ENCODE measurements around the gene SLC22A8.

SLC22A8 gene

DNA sequence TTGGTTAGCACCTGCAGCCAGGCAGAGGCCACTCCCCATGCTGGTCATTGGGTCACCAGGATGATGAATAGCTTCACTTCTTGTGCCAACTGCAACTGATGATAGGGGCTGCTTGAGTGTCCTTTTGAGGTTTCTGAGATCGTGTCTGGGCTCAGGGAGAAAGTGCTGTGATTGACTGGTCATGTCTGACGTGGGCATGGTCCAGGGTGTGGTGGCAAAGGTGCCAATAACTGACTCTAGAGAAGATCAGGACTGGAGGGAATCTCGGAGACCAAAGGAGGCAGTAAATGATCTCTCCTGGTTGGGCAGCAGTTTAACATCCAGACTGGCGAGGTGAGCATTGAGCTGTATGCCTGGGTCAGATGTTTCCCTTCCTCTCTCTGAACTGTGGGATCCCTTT, 20.9 kb downstream of the SLC22A8 start:
- TF ChIP-seq, protein P1, sequence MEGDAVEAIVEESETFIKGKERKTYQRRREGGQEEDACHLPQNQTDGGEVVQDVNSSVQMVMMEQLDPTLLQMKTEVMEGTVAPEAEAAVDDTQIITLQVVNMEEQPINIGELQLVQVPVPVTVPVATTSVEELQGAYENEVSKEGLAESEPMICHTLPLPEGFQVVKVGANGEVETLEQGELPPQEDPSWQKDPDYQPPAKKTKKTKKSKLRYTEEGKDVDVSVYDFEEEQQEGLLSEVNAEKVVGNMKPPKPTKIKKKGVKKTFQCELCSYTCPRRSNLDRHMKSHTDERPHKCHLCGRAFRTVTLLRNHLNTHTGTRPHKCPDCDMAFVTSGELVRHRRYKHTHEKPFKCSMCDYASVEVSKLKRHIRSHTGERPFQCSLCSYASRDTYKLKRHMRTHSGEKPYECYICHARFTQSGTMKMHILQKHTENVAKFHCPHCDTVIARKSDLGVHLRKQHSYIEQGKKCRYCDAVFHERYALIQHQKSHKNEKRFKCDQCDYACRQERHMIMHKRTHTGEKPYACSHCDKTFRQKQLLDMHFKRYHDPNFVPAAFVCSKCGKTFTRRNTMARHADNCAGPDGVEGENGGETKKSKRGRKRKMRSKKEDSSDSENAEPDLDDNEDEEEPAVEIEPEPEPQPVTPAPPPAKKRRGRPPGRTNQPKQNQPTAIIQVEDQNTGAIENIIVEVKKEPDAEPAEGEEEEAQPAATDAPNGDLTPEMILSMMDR (IDR thresholded peaks at IDR 0.05; ENCODE audit: low read depth, low read length), result no peak
- no peak for DNase-seq (ENCODE audit: low read depth in 2 of 2)
- no peak overlapping the region for H3K4me3 ChIP-seq (replicated peaks in 1 of 2; ENCODE audit: low read depth in 2 of 2, low read length in 2 of 2)

DNA sequence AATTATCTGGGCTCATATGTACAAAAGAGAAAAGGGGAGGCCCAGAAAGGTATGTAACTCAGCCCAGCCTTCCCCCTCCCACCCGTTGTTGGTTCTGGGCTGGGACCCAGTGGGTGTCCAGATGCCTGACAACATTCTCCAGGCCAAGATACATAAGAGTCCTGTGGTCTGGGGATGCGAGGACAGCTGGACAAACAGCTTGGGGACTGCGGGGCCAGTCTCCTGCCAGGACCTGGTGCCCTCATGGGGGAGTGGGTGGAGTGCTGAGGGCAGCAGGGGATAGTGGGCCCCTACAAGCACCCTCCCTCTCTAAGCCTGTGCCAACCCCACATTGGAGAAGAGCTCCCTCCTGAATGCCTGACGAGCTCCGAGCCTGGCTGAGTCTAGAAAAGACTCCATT, 27.4 kb downstream of the SLC22A8 start:
- no peak overlapping the region for H3K4me3 ChIP-seq (replicated peaks in 1 of 2; ENCODE audit: low read depth in 2 of 2, low read length in 2 of 2)
- TF ChIP-seq, protein P1 (IDR thresholded peaks at IDR 0.05; ENCODE audit: low read depth, low read length), result no peak
- DNase-seq (ENCODE audit: low read depth in 2 of 2), result no peak

DNA sequence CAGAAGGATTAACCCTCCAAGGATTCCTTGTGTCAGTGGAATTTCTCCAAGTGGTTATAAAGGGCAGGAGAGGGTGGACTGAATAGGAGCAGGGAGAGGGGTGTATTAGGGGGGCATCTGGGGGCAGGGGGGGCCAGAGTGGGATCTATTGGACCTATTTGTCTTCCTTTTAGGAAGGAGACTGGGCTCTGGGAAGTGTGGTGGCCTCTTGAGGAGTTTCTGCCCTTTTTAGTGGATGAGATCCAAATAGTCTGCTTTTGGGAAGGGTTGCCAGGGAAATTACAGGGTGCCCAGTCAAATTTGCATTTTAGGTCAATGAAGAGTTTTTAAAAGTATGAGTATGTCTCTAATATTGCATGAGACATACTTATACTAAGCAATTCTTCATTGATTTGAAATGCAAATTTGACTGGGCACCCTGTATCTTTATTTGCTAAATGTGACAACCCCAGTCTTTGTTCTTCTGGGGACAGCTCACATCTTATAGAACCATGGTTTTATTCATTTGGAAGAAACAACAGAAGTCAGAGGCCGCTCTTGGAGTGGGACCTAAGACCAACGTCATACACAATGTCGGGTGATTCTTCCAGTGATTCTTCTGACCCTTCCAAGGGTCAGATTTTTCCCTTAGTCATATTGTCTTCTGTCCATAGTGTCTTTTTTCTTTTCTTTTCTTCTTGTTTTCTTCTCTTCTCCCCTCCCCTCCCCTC, 30.4 kb downstream of the SLC22A8 start:
- DNase-seq (ENCODE audit: low read depth in 2 of 2), result no peak
- TF ChIP-seq, protein P1 (IDR thresholded peaks at IDR 0.05; ENCODE audit: low read depth, low read length), result no peak
- H3K4me3 ChIP-seq (replicated peaks in 1 of 2; ENCODE audit: low read depth in 2 of 2, low read length in 2 of 2), result no peak overlapping the region

DNA sequence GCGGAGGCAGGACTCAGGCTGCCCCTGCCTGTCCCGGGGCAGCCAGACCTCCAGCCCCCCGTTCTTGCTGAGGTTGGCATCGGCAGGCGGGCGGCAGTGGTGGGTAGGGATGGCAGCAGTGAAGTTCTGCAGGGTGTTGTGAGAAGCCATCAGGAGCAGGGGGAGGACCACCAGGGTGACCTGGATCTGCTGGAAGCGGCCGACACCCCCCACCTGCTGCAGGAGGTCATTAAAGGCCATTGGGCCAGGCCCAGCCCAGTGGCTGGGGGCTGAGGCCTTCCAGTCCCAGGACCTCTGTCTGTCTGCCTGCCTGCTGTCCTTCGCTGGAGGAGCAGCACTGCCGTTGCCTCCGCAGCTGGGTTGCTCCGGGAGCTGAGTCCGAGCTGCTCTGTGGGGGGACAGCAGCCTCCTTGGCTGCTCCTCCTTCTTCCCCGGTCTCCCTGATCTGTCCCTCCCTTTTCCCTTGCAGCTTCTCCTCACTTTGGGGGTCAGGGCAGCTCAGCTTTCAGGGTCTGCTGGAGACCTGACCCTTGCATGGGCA, 31.1 kb downstream of the SLC22A8 start, which contains the start of gene SLC22A6:
Gene SLC22A6 (minus strand): TSS at position 517 of the 541 bp plus-strand sequence. CDS start 277 bp downstream, at position 240.
- TF ChIP-seq, protein P1 (IDR thresholded peaks at IDR 0.05; ENCODE audit: low read depth, low read length), result no peak
- no peak for DNase-seq (ENCODE audit: low read depth in 2 of 2)
- H3K4me3 ChIP-seq (replicated peaks in 1 of 2; ENCODE audit: low read depth in 2 of 2, low read length in 2 of 2), result no peak within 1 kb of the TSS

DNA sequence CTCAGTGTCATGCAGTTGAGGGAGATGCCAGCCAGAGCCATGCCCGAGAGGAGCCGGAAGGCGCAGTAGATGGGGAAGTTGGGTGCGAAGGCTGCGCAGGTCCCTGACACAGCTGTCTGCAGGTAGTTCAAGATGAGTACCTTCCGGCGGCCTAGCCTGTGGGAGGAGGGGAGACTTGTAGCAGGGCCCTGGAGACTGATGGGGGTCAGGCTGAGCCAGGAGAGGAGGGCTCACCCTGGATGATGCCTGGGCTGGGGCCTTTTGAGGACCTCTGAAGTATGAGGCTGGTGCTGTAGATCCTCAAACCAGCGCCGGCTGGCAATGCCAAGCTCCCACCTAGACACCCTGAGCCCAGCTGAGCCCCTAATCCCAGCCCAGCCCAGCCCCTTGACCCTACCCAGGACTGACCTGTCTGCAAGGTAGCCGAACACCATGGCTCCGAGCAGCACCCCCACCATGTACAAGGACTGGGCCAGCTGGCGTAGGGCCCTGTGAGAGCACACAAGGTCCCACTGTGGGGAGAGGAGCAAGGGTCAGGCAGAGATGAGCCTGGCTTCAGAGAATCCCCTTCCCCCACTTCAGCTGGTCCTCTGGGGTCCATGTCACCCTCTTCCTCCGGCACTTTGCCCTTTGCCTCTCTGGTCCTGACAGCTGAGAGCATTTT, 32.0 kb downstream of the SLC22A8 start:
- no peak for DNase-seq (ENCODE audit: low read depth in 2 of 2)
- H3K4me3 ChIP-seq (replicated peaks in 1 of 2; ENCODE audit: low read depth in 2 of 2, low read length in 2 of 2), result no peak overlapping the region
- TF ChIP-seq, protein P1 (IDR thresholded peaks at IDR 0.05; ENCODE audit: low read depth, low read length), result no peak

DNA sequence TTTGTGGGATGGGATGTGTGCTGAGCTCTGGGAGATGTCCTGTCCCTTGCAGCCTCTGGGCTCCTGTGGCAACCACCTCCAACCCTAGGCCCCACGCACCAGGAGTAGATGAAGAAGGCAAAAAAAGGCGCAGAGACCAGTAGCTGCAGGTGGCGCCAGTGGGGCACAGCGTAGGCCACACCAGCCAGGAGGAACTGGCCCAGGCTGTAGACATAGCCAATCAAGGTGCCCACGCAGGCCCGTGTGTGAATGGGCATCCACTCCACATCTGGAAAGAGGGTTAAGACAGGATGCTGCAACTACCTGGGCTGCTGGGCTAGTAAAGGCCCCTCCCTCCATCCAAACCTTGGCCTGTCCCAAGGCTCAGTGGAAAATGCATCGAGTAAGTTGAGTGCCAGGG, 33.9 kb downstream of the SLC22A8 start:
- TF ChIP-seq, protein P1 (IDR thresholded peaks at IDR 0.05; ENCODE audit: low read depth, low read length), result no peak
- DNase-seq (ENCODE audit: low read depth in 2 of 2), result no peak
- H3K4me3 ChIP-seq (replicated peaks in 1 of 2; ENCODE audit: low read depth in 2 of 2, low read length in 2 of 2), result no peak overlapping the region

Data from cardiac fibroblast (primary cell).